Natural killer cell (primary cell): Measurements from ENCODE around the gene TELO2. TPM values are rescaled to one million over a fixed set of nuclear protein-coding genes. Genes with fewer than 3 reads are reported as not detected.

Experiments used
- ATAC-seq, 3 donors: fragments of 150-1000 bp in 2 of 3; fragments of 200-7000 bp in 1 of 3; cut with Tn5 transposase; 1 replicate in 1 of 3; 2 replicates in 2 of 3; pipeline ENCODE4 v1.10.0; 2021; ENCODE audit warnings: mild to moderate bottlenecking in 2 of 3, moderate library complexity in 2 of 3
- DNase-seq, 2 donors: peaks; one replicate each; pipeline versions ENCODE4 v3.0.0 to v3.0.0-alpha.2; 2013 to 2021; ENCODE audit warnings: mixed read lengths in 1 of 2
- H3K27ac ChIP-seq: one replicate; pipeline ENCODE4 v1.5.1; 2013; ENCODE audit warnings: mild to moderate bottlenecking, low read length
- H3K27me3 ChIP-seq: one replicate; pipeline ENCODE4 v1.6.1; 2013; ENCODE audit warnings: low read length; ENCODE audit not compliant: control insufficient read depth, insufficient read depth
- H3K36me3 ChIP-seq: one replicate; pipeline ENCODE4 v1.6.1; 2013; ENCODE audit warnings: low read length; ENCODE audit not compliant: control insufficient read depth, insufficient read depth
- H3K4me1 ChIP-seq: one replicate; pipeline ENCODE4 v1.6.1; 2013; ENCODE audit warnings: low read length; ENCODE audit not compliant: control insufficient read depth, insufficient read depth
- H3K4me3 ChIP-seq: one replicate; pipeline ENCODE4 v1.5.1; 2013; ENCODE audit warnings: low read length
- H3K9me3 ChIP-seq: one replicate; pipeline ENCODE4 v1.6.1; 2013; ENCODE audit warnings: low read length; ENCODE audit not compliant: control insufficient read depth, insufficient read depth
- H3K27ac Mint-ChIP-seq, 2 donors: one replicate each; pipeline ENCODE4 v1.8.0; 2022; ENCODE audit warnings: mild to moderate bottlenecking in 2 of 2, mixed read lengths in 2 of 2, moderate library complexity in 1 of 2
- H3K27me3 Mint-ChIP-seq, 2 donors: one replicate each; pipeline ENCODE4 v1.8.0; 2022; ENCODE audit warnings: low read depth in 2 of 2, mixed read lengths in 2 of 2
- H3K36me3 Mint-ChIP-seq: one replicate; pipeline ENCODE4 v1.8.0; 2022; ENCODE audit warnings: mixed read lengths
- H3K4me1 Mint-ChIP-seq, 2 donors: one replicate each; pipeline ENCODE4 v1.8.0; 2022; ENCODE audit warnings: mixed read lengths in 2 of 2
- H3K4me3 Mint-ChIP-seq: one replicate; pipeline ENCODE4 v1.8.0; 2022; ENCODE audit warnings: mild to moderate bottlenecking, moderate library complexity, mixed read lengths
- H3K9me3 Mint-ChIP-seq, 2 donors: one replicate each; pipeline ENCODE4 v1.8.0; 2022; ENCODE audit warnings: mixed read lengths in 2 of 2
- WGBS: methylation state at CpG from one replicate; pipeline ENCODE4 v1.1.7; 2013; ENCODE audit warnings: missing lambda C conversion rate; ENCODE audit not compliant: insufficient coverage; 5-methylcytosine and 5-hydroxymethylcytosine counted together
- intact Hi-C: fragments of 100-400 bp; cut with micrococcal nuclease; formaldehyde crosslinking; loops from one replicate; pipeline ENCODE4 v1.14.2; 2022
- total RNA-seq, 4 donors: library from RNA; stranded (reverse); fragments of 120-200 nt in 1 of 4; gene quantifications; one replicate each; pipeline versions ENCODE4 v1.2.3 to v1.2.4, GENCODE V29; 2013 to 2022
- TF ChIP-seq, protein P1 (sequence below): fragments of 200-600 bp; IDR thresholded peaks from one replicate; pipeline ENCODE4 v1.8.0; 2022; ENCODE audit warnings: antibody characterized with exemption

TELO2 gene
- total RNA-seq, 3 donors from 2014 or later (not counting 1 experiment from before 2014, with no cell fraction given) = 45.5 to 50.0 (median 46.5) TPM

DNA sequence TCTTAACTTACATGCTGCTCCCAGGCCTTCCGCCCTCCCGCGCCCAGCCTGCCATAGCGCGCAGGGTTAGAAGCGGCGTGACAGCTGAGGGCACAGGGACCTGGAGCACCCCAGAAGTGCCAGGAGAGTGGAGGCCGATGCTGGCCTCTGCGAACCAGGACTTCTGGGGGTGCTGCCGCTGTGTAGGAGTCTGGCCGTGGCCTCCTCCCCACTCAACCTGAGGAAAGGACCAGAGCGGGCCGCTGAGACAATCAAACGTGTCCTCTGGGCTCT lies 38.4 kb downstream of the TELO2 start:
- H3K27me3 Mint-ChIP-seq = no peaks in the 10 kb centered on the region
- Histone ChIP-seq H3K9me3 (no peaks in the 10 kb centered on the region), H3K27me3 (no peaks in the 10 kb centered on the region), H3K4me3 (no peak overlapping the region), H3K36me3 (peaks cover 2% of the 10 kb centered on the region), H3K4me1 (peaks cover 52% of the 10 kb centered on the region), H3K27ac (no peak overlapping the region)
- DNase-seq = no peak
- WGBS = 97% methylated on average over 14 of the region's 14 CpGs
- TF ChIP-seq, protein P1, sequence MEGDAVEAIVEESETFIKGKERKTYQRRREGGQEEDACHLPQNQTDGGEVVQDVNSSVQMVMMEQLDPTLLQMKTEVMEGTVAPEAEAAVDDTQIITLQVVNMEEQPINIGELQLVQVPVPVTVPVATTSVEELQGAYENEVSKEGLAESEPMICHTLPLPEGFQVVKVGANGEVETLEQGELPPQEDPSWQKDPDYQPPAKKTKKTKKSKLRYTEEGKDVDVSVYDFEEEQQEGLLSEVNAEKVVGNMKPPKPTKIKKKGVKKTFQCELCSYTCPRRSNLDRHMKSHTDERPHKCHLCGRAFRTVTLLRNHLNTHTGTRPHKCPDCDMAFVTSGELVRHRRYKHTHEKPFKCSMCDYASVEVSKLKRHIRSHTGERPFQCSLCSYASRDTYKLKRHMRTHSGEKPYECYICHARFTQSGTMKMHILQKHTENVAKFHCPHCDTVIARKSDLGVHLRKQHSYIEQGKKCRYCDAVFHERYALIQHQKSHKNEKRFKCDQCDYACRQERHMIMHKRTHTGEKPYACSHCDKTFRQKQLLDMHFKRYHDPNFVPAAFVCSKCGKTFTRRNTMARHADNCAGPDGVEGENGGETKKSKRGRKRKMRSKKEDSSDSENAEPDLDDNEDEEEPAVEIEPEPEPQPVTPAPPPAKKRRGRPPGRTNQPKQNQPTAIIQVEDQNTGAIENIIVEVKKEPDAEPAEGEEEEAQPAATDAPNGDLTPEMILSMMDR = no peak
- no peak for ATAC-seq
- H3K4me1 Mint-ChIP-seq = peaks cover 17 to 18% of the 10 kb centered on the region in 2 donors
- H3K36me3 Mint-ChIP-seq = no peaks in the 10 kb centered on the region
- H3K9me3 Mint-ChIP-seq = no peaks in the 10 kb centered on the region
- H3K4me3 Mint-ChIP-seq = no peak overlapping the region
- H3K27ac Mint-ChIP-seq = no peak overlapping the region
- intact Hi-C loops = no loop called here

DNA sequence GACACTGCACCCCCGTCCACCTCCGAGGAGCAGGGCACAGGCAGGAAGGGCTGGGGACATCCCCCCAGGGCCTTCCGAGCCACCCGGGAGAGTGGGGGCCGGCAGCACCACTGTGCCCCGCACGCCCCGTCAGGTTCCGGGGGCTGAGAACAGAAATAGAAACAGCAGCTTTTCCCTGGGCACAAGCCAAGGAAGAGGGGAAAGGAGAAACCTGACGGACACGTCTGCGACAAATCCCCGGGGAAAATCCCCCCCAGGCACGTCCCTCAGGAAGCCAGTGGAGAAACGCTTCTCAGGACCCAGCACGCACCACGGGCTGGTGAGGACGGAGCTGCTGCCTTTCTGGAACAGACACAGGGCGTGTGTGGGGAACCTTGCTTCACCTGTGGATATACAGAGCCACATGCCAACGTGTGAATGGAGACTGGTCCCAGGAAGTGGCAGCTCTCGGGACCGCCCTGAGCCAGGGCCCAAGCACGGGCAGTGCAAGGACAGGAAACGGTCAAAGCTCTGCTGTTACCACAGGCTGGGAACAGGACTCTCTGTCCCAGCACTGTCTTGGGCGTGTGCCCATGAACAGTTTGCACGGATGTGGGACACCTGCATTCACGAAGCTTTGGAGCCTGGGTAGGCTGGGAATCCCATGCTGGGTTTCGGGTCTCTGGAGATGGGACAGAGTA lies 39.1 kb downstream of the TELO2 start:
- no peaks in the 10 kb centered on the region for H3K27me3 Mint-ChIP-seq
- Histone ChIP-seq H3K4me3 (no peak overlapping the region), H3K9me3 (no peaks in the 10 kb centered on the region), H3K4me1 (peaks cover 52% of the 10 kb centered on the region), H3K27ac (no peak overlapping the region), H3K27me3 (no peaks in the 10 kb centered on the region), H3K36me3 (peaks cover 2% of the 10 kb centered on the region)
- H3K27ac Mint-ChIP-seq = peak overlapping the region in 1 of 2 donors; percentile 68
- intact Hi-C loops = no loop called here
- no peak for DNase-seq
- peaks cover 23 to 24% of the 10 kb centered on the region in 2 donors for H3K4me1 Mint-ChIP-seq
- 89% methylated on average over 28 of the region's 28 CpGs for WGBS
- no peak overlapping the region for H3K4me3 Mint-ChIP-seq
- no peaks in the 10 kb centered on the region for H3K9me3 Mint-ChIP-seq
- no peaks in the 10 kb centered on the region for H3K36me3 Mint-ChIP-seq
- TF ChIP-seq, protein P1 = no peak
- no peak for ATAC-seq

DNA sequence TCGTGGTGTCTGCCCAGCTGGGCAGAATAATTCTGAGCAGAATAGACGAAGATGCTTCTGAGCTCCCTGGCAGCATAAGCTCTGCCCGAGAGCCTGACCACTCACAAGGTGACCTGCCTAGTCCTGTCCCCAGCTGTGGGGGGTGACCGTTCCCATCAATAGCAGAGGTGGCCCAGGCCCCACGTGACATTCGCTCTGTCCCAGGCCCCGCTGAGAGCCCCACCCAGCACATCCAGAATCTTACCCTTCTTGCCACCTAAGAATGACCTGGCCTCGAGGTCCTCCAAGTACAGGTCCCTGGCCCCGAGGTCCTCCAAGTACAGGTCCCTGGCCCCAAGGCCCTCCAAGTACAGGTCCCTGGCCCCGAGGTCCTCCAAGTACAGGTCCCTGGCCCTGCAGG lies 39.6 kb downstream of the TELO2 start:
- Histone ChIP-seq H3K4me1 (peaks cover 54% of the 10 kb centered on the region), H3K4me3 (no peak overlapping the region), H3K27ac (peak overlapping the region; percentile 76), H3K9me3 (no peaks in the 10 kb centered on the region), H3K36me3 (peaks cover 2% of the 10 kb centered on the region), H3K27me3 (no peaks in the 10 kb centered on the region)
- WGBS = 87% methylated on average over 10 of the region's 10 CpGs
- Mint-ChIP-seq H3K27ac (peak overlapping the region; percentile 68 to 85), H3K9me3 (no peaks in the 10 kb centered on the region), H3K4me3 (peak overlapping the region; percentile 31), H3K36me3 (no peaks in the 10 kb centered on the region), H3K27me3 (no peaks in the 10 kb centered on the region), H3K4me1 (peaks cover 26 to 29% of the 10 kb centered on the region in 2 donors)
- intact Hi-C loops = no loop called here
- TF ChIP-seq, protein P1 = no peak
- DNase-seq (no peak), ATAC-seq (no peak)

DNA sequence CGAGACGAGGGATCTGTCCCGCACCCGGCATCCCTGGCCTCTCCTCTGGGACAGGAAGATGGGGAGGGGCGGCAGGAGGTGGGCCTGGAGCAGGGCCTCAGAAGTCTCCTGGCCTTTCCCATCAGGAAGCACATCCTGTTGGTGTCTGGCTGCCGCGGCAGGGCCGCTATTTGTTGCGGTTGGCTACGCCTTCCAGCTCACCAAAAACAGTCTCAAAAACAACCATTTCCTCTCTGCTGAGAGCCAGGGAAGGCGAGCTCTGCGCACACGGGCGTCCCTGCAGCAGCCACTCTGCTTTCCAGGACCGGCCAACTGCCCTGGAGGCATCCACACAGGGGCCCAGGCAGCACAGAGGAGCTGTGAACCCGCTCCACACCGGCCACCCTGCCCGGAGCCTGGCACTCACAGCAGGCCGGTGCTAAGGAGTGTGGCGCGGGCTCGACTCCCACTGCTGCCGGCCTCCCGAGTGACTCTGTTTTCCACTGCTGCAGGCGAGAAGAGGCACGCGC lies 40.3 kb downstream of the TELO2 start, which contains the start of gene TMEM204:
Gene TMEM204 (plus strand): TSS at position 224 of the 509 bp plus-strand sequence. CDS start 610 bp downstream, outside the sequence.
- no peaks in the 10 kb centered on the region for H3K27me3 ChIP-seq
- Mint-ChIP-seq H3K4me1 (peaks cover 33 to 36% of the 10 kb centered on the region in 2 donors), H3K9me3 (no peaks in the 10 kb centered on the region), H3K36me3 (no peaks in the 10 kb centered on the region), H3K27me3 (no peaks in the 10 kb centered on the region), H3K27ac (peak within 1 kb of the TSS; percentile 75 to 85), H3K4me3 (peak within 1 kb of the TSS; percentile 93)
- peak within 1 kb of the TSS; percentile 64 for H3K4me3 ChIP-seq
- DNase-seq (peak in 1 of 2 donors; percentile 69), ATAC-seq (peak; percentile 35 to 61 (median 59))
- H3K4me1 ChIP-seq = peaks cover 61% of the 10 kb centered on the region
- TF ChIP-seq, protein P1 = no peak
- intact Hi-C loops = no loop called here
- peaks cover 2% of the 10 kb centered on the region for H3K36me3 ChIP-seq
- H3K9me3 ChIP-seq = no peaks in the 10 kb centered on the region
- WGBS = under 1% methylated on average over 27 of the region's 27 CpGs
- peak within 1 kb of the TSS; percentile 76 for H3K27ac ChIP-seq
